ENCODE results near the gene SLC51A.
"Not testable (repeated sequence)": the region's sequence is repeated elsewhere in the genome, so short reads cannot be mapped to it uniquely, and the experiment has no call there.

The SLC51A gene

DNA sequence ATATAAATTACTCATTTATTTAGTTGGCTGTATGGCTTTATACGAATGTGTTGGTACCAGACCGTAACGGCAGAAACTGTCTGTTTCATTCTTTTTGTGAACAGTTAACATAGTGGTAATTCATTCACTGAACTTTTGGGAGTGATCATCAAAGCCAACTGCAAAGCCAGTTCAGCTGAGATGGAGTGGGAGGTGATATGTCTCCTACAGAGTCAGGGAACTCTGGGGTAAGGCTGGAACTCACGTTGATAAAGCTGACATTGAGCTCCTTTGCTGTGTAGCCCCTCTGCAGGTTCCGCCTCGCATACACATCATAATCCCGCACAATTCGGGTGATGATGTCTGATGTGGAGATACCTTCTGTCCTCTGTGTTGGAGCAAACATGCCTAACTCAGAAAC, 25.4 kb downstream of the SLC51A start:
- Histone ChIP-seq H3K79me2 (no peaks in the 10 kb centered on the region), H2AFZ (no peak overlapping the region), H3K27me3 (ENCODE audit: control insufficient read depth, insufficient read depth, low read length) (no peaks in the 10 kb centered on the region), H3K4me3 (ENCODE audit: low read depth, low read length) (no peak overlapping the region), H3K9ac (no peak overlapping the region), H3K4me2 (ENCODE audit: low read length) (no peak overlapping the region), H3K9me3 (ENCODE audit: control insufficient read depth, low read length) (no peaks in the 10 kb centered on the region), H3K27ac (no peak overlapping the region), H3K36me3 (ENCODE audit: control insufficient read depth, insufficient read depth, low read length) (no peaks in the 10 kb centered on the region), H3K4me1 (no peaks in the 10 kb centered on the region)
- TF ChIP-seq, protein P1, sequence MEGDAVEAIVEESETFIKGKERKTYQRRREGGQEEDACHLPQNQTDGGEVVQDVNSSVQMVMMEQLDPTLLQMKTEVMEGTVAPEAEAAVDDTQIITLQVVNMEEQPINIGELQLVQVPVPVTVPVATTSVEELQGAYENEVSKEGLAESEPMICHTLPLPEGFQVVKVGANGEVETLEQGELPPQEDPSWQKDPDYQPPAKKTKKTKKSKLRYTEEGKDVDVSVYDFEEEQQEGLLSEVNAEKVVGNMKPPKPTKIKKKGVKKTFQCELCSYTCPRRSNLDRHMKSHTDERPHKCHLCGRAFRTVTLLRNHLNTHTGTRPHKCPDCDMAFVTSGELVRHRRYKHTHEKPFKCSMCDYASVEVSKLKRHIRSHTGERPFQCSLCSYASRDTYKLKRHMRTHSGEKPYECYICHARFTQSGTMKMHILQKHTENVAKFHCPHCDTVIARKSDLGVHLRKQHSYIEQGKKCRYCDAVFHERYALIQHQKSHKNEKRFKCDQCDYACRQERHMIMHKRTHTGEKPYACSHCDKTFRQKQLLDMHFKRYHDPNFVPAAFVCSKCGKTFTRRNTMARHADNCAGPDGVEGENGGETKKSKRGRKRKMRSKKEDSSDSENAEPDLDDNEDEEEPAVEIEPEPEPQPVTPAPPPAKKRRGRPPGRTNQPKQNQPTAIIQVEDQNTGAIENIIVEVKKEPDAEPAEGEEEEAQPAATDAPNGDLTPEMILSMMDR (IDR thresholded peaks at IDR 0.05): no peak

DNA sequence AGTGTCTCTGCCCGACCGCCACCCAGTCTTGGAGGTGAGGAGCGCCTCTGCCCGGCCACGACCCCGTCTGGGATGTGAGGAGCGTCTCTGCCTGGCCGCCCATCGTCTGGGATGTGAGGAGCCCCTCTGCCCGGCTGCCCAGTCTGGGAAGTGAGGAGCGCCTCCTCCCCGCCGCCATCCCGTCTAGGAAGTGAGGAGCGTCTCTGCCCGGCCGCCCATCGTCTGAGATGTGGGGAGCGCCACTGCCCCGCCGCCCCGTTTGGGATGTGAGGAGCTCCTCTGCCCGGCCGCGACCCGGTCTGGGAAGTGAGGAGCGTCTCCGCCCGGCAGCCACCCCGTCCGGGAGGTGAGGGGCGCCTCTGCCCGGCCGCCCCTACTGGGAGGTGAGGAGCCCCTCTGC, 27.8 kb downstream of the SLC51A start:
- not testable (repeated sequence) for H3K4me1 ChIP-seq; H3K27me3 ChIP-seq (ENCODE audit: control insufficient read depth, insufficient read depth, low read length); H3K4me2 ChIP-seq (ENCODE audit: low read length); H2AFZ ChIP-seq; H3K9ac ChIP-seq; H3K9me3 ChIP-seq (ENCODE audit: control insufficient read depth, low read length); H3K4me3 ChIP-seq (ENCODE audit: low read depth, low read length); H3K36me3 ChIP-seq (ENCODE audit: control insufficient read depth, insufficient read depth, low read length); H3K27ac ChIP-seq
- H3K79me2 ChIP-seq: peaks cover 15% of the 10 kb centered on the region

DNA sequence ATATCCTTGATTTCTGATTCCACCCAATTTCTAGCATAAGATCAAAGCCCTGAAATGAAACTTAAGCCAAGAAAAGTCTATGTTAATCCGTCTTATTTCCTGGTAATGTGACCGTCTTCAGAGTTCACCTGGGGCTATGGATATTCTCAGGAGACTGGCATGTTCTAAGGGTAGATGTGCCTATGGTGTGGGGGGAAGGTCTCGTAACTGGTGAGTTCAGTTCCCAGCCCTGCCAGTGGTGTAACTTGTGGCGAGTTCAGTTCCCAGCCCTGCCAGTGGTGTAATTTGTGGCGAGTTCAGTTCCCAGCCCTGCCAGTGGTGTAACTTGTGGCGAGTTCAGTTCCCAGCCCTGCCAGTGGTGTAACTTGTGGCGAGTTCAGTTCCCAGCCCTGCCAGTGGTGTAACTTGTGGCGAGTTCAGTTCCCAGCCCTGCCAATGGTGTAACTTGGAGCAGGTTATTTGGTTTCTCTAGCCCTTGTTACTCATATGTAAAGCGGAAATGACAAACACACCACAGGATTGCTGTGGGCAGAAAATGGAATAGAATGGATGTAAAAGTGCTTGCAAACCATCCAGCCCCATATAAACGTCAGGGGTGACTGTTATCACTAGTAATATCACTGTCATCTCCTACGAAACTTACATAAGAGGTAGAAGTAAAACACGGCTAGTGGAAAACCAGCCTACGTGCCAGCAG, 30.4 kb downstream of the SLC51A start:
- H3K4me2 ChIP-seq (ENCODE audit: low read length): no peak overlapping the region
- no peaks in the 10 kb centered on the region for H3K27me3 ChIP-seq (ENCODE audit: control insufficient read depth, insufficient read depth, low read length)
- H3K4me3 ChIP-seq (ENCODE audit: low read depth, low read length): no peak overlapping the region
- no peak overlapping the region for H3K9ac ChIP-seq
- H2AFZ ChIP-seq: no peak overlapping the region
- H3K36me3 ChIP-seq (ENCODE audit: control insufficient read depth, insufficient read depth, low read length): no peaks in the 10 kb centered on the region
- no peaks in the 10 kb centered on the region for H3K4me1 ChIP-seq
- TF ChIP-seq, protein P1 (IDR thresholded peaks at IDR 0.05): no peak
- no peaks in the 10 kb centered on the region for H3K9me3 ChIP-seq (ENCODE audit: control insufficient read depth, low read length)
- no peak overlapping the region for H3K27ac ChIP-seq
- H3K79me2 ChIP-seq: peaks cover 25% of the 10 kb centered on the region

DNA sequence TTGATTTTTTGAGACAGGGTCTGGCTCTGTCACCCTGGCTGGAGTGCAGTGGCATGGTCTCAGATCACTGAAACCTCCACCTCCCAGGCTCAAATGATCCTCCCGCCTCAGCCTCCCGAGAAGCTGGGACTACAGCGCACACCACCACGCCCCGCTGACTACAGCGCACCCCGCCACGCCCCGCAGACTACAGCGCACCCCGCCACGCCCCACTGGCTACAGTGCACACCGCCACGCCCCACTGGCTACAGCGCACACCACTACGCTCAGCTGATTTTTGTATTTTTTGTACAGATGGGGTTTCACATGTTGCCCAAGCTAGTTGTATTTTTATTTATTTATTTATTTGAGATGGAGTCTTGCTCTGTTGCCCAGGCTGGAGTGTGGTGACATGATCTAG, 35.6 kb downstream of the SLC51A start:
- no peaks in the 10 kb centered on the region for H3K36me3 ChIP-seq (ENCODE audit: control insufficient read depth, insufficient read depth, low read length)

DNA sequence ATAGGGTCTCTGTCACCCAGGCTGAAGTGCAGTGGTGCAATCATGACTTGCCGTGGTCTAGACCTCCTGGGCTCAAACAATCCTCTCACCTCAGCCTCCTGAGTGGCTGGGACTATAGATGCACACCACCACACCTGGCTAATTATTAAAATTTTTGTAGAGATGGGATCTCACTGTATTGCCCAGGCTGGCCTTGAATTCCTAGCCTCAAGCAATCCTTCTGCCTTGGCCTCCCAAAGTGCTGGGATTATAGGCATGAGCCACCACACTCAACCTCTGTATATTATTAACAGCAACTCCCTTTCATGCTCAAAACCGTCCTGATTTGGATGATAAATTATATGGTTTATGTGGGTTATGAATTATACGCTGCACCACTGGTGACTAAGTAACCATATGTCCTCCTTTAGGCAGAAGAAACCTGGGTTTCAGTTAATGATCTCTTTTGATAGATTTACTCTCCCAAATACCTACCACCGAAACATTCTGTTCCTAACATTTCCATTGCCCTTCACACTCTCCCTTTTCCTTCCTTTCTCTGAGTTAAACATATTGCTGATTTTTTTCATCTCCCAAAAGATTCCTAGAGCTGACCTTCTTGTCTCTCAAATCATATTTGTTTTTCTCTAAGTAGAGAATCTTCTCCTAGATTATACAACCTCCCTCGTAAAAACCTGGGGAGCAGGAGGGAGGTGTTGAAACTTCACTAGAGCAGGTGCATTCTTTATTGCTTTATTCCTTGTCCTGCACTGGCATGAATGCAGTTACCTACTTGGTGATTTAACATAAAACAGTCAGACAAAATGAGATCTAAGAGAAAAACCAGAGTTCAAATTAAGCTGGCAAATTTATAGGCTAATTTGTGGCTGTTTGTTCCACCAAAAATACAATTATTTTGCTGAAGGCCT, 38.3 kb downstream of the SLC51A start:
- Histone ChIP-seq H3K4me3 (ENCODE audit: low read depth, low read length) (no peak overlapping the region), H3K27me3 (ENCODE audit: control insufficient read depth, insufficient read depth, low read length) (no peaks in the 10 kb centered on the region), H3K4me2 (ENCODE audit: low read length) (no peak overlapping the region), H3K79me2 (peaks cover 7% of the 10 kb centered on the region), H3K27ac (no peak overlapping the region), H3K4me1 (no peaks in the 10 kb centered on the region), H2AFZ (no peak overlapping the region), H3K9me3 (ENCODE audit: control insufficient read depth, low read length) (no peaks in the 10 kb centered on the region), H3K36me3 (ENCODE audit: control insufficient read depth, insufficient read depth, low read length) (no peaks in the 10 kb centered on the region), H3K9ac (no peak overlapping the region)
- TF ChIP-seq, protein P1 (IDR thresholded peaks at IDR 0.05): no peak

More for the DNA sequence above, 35.6 kb downstream of the SLC51A start:
- Histone ChIP-seq H3K4me3 (ENCODE audit: low read depth, low read length) (no peak overlapping the region), H2AFZ (no peak overlapping the region), H3K9ac (no peak overlapping the region), H3K4me2 (ENCODE audit: low read length) (no peak overlapping the region), H3K27me3 (ENCODE audit: control insufficient read depth, insufficient read depth, low read length) (no peaks in the 10 kb centered on the region), H3K9me3 (ENCODE audit: control insufficient read depth, low read length) (no peaks in the 10 kb centered on the region), H3K79me2 (peaks cover 25% of the 10 kb centered on the region), H3K27ac (no peak overlapping the region), H3K4me1 (no peaks in the 10 kb centered on the region)
- TF ChIP-seq, protein P1 (IDR thresholded peaks at IDR 0.05): no peak

All from parathyroid adenoma (tissue), 2 donors.